Stimulated activated CD8-positive, alpha-beta memory T cell treated with anti-CD3 and anti-CD28 coated beads, Interleukin-7, amount 100 ng/mL, for 1 hour (primary cell): ENCODE measurements around the gene OR10T2.
"Not testable (repeated sequence)": the region's sequence is repeated elsewhere in the genome, so short reads cannot be mapped to it uniquely, and the experiment has no call there.

ENCODE experiments used
- DNase-seq, 2 donors: peaks; one replicate each; pipeline ENCODE4 v3.0.0-alpha.2; 2020; ENCODE audit warnings: low read depth in 2 of 2

OR10T2 gene, protein sequence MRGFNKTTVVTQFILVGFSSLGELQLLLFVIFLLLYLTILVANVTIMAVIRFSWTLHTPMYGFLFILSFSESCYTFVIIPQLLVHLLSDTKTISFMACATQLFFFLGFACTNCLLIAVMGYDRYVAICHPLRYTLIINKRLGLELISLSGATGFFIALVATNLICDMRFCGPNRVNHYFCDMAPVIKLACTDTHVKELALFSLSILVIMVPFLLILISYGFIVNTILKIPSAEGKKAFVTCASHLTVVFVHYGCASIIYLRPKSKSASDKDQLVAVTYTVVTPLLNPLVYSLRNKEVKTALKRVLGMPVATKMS

DNA sequence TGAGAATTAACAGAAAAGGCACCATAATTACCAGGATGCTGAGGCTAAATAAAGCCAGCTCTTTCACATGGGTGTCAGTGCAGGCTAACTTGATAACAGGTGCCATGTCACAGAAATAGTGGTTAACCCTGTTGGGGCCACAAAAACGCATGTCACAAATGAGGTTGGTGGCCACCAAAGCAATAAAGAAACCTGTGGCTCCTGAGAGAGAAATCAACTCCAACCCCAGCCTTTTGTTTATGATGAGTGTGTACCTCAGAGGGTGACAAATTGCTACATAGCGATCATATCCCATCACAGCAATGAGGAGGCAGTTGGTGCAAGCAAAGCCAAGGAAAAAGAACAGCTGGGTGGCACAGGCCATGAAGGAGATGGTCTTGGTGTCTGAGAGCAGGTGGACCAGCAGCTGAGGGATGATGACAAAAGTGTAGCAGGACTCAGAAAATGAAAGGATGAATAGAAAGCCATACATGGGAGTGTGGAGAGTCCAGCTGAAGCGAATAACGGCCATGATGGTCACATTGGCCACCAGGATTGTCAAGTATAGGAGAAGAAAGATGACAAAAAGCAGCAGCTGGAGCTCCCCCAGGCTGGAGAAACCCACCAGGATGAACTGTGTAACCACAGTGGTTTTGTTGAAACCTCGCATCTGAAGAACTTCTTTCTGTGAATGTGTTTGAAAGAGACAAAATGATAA, at the start of gene OR10T2:
Gene OR10T2, minus strand, starts transcription at position 649 of the 697 bp plus-strand sequence. Its CDS starts 0 bp downstream, at position 649.
- DNase-seq = no peak

DNA sequence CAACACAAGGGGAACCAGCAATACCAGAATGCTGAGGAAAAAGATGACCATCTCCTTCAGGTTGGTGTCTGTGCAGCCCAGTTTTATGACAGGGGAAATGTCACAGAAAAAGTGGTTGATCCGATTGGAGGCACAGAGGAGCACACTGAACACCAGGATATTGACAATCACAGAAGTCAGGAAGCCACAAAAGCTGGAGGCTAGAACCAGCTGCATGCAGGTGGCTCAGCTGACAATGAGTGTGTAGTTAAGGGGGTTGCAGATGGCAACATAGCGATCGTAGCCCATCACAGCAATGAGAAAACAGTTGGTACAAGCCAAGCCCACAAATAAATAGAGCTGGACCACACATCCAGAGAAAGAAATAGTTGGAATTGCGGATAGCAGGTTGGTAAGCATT, 46.1 kb upstream of the OR10T2 start:
- no peak for DNase-seq

DNA sequence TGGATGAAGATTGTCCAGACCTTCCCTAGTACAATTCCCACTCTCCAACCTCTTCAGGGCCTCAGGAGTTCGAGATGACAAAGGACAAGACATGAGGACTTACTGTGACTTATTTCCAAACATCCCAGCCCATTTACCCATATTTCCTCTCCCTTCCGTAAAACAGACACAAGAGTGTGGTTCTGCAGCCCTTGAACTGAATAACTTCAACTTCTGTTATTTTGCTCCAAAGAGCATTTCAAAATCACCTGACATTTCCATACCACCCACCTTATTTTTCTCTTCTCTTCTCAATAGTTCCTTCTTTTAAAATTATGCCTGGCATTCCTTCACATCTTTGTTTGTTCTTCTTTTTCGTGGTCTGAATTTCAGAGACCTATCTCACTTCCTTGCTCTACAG, 35.5 kb upstream of the OR10T2 start:
- no peak for DNase-seq

DNA sequence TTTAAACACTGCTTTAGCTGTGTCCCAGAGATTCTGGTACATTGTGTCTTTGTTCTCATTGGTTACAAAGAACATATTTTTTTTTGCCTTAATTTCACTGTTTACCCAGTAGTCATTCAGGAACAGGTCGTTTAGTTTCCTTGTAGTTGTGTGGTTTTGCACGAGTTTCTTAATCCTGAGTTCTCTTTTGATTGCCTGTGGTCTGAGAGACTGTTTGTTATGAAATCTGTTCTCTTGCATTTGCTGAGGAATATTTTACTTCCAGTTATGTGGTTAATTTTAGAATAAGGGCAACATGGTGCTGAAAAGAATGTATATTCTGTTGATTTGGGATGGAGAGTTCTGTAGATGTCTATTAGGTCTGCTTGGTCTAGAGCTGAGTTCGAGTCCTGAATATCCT, 30.9 kb upstream of the OR10T2 start:
- DNase-seq = not testable (repeated sequence)

DNA sequence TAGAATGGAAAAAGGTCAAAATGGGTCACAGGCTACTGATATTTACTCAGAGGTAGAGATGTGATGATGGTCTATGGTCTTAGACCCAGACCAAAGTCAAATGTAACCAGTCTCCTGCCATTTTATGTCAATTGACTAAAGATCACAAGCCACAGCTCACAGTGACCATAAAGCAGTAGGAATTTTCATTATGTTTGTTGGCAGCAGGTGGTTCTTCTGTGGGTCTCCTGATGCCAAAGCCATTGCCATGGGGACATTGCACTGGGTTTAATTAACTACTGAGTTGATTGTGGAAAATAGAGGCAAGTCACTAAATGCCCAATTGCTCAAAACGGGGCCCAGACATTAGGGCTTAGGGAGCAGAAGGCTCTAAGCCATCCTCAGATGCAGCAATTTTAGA, 26.9 kb upstream of the OR10T2 start, which contains the start of gene OR10K2:
Gene OR10K2, minus strand, starts transcription at position 101 of the 400 bp plus-strand sequence. CDS start 5,371 bp downstream, outside the sequence.
- no peak for DNase-seq

DNA sequence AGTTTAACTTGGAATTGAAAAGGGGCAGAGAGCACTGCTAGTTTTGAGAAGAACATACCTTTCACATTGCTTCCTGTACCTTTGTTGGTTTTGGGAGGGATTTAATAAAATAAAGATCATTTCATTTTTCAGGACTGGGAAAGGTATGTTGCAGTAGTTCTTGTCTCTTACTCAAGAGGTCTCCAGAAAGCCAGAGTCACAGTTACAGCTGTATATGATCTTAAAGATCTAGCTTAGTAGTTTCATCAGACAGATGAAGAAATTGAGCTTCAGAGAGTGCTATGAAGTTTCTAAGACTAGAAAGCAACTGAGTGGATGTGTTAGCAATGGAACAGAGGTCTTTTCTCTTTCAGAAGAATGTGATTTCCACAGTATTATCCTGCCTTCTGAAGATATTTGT, 25.8 kb upstream of the OR10T2 start:
- DNase-seq = no peak

DNA sequence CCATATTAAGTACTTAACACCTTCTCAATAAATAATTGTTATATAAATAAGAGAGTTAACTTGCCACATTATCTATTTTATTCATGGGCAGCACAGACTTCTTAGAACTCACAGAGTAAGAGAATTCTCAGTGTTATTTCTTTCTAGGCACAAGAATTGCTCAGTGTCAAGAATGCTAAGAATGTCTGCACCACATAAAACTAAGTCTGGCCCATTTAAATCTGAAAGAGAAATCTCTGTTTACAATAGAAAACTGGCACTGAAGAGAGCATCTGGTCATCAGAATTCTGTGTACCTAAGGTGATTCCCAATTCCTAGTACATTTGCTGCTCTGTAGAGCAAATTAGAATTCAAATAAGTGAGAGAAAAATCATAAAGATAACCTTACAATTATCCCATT, 22.9 kb upstream of the OR10T2 start:
- DNase-seq = no peak

DNA sequence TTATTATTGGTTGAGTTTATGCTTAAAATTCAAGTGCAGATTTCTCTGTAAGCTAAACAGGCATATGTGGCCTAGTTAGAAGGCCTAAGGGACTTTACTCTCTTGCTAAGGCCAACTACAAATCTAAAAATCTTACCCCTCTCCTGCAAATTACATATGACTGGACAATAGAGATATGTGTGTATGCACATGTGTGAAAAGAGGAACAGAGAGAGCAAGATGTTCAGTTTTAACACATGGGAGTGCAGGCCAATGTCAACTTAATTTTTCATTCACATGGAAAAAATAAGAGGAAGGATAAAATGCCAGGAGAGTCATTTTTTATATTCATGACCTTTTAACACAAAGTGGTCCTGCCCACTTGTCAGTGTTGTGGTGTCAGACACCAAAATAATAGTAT, 18.3 kb upstream of the OR10T2 start:
- no peak for DNase-seq

DNA sequence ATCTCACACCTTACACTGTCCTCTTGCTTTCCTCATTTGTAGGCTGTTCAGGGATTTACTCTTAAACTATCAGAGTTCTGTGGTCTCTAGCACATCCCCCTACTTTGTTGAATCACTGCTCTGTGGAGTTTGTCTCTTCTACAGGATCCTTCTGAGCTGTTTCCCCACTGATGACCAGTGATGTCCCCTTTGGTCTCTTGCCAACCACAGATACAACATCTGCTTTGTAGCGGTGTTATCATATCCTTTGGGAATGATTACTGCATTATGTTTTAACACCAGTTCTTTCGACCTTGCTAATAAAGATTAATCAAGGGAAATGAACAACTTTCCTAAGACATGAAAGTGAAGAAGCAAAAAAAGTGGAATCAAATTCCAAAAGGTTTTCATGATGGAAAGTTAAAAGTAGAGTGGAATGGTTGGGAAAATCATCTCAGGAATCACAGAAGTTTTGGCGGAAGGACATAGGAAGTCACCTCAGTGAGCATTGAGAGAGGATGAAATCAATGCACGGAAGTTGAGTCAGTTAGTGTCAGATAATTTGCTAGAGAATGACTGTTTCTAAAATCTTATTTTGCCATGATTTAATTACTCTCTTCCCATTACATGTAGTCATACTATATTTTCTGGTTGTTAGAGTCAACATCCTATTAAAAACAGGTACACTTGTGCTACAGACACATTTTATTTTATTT, 15.5 kb upstream of the OR10T2 start:
- no peak for DNase-seq

DNA sequence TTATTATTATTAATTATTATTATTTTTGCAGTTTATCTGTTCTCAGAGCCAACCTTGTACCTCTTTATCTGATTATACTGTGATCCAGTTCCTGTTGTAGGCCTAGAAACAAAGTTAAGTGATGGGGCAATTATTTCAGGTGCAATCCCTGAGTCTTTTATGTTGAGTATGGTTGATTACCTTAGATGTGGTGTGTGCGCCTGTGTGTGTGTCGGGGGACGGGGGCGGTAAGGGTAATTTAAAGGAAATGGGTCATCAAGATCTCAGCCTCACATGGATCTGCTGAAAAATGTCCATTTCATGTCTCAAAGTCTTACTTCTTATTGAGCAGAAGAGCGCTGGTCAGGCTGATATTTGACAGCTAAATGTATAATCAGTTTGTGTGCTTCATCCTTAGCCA, 7.8 kb upstream of the OR10T2 start:
- DNase-seq = no peak

DNA sequence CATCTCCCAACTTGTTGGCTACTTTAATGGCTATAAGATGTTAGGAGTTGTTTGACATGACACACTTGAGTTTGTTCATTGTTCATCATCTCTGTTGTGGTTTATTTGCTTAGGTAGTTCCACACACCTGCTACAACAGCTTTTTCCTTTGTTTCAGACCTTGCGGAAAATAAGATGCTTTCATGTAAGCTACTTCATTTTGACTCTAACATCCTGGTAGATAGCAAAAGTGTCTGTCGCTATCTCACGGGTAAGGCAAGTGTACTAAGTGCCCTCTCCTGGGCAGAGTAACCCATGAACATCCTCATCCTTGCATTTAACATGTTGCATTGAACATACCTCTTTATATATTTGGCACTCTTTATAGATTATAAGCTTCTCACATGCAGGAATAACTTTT, 1.6 kb upstream of the OR10T2 start:
- no peak for DNase-seq

DNA sequence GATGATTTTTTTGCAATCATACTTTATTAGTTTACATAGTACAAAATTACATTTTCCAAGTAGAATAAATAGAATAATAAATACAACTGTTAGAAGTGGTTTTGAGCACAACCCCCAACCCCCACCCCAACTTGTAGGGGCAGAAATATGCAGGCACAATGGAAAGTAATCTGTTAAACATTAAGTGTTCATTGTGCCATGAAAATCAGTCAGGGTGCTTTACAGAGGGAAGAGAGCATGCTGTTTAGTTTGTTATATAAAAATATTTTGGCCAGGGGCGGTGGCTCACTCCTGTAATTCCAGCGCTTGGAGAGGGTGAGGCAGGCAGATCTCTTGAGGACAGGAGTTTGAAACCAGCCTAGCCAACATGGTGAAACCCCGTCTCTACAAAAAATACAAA, 2.6 kb downstream of the OR10T2 start:
- no peak for DNase-seq

DNA sequence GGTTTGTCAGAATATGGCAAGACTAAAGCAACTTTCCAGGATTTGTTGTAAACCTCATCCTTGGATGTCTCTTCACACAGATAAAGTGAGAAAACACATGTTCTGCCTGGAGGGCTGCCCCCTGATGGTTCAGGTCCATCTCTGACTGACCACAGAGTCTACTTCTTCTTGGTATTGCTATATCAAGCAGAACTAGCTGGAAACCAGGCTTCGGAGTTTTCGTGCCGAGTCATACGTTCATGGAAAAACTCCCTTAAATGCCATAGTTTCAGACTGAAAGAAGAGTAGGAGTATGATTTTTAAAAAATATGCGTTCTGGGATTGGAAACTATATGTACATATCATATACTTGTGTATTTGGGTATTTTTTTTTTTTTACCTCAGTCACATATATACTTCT, 5.8 kb downstream of the OR10T2 start:
- DNase-seq = no peak

DNA sequence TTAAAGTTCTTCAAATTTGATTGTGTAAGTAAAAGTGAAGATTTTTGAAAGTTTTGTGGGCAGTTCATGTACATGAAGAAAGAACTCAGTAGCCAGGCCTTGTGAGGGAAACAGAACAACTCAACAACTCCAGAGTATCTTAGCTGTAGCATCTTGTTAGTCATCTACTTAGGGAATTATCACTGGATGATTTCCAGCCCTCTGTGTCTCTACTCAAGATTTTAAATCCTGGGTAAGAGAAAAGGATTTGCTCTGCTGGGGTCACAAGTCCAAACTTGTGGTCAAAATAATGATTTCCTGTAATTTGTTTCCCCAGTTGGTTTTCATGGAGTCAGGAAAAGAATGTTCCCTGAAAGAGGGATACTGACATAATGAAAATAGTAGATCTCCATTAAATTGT, 8.2 kb downstream of the OR10T2 start:
- no peak for DNase-seq

DNA sequence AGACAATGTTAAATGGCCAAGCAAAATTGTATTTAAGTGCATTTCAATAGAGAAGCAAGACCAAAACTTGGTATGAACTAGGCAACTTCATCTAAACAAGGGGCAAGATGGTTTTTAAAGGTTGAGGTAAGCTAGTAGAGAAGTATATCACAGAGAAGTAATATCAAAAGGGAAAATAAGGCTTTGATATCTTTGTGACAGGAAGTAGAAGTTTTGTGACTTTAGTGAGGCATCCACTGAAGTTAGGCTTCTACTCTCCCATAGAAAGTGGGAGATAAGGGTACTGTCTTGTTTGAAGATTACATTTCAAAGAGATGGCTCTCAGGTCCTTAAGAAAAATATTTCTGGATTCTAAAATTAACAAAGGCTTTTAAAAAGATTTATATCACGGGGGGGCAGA, 8.9 kb downstream of the OR10T2 start:
- no peak for DNase-seq

DNA sequence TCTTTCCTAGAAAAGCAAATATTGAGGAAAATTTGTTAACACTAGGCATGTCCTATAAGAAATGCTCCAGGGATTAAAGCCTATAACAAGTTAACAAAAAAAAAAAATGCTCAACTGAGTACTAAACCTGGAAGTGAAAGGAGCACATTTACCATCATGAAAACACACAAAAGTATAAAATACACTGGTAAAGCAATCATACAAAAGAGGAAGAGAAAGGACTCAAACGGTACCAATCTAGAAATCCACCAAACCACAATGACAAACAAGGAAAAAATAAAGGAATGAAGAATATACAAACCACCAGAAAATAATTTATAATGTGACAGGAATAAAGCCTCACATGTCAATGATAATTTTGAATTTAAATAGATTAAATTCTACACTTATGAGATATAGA, 24.4 kb downstream of the OR10T2 start:
- DNase-seq = no peak

DNA sequence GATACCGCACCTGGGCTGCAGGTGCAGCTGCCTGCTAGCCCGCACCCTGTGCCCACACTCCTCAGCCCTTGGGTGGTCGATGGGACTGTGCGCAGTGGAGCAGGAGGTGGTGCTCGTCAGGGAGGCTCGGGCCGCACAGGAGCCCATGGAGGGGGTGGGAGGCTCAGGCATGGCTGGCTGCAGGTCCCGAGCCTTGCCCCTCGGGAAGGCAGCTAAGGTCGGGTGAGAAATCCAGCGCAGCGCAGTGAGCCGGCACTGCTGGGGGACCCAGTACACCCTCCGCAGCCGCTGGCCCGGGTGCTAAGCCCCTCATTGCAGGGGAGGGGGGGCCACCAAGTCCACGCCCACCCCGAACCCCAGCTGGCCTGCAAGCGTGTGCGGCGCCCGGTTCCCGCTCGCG, 25.2 kb downstream of the OR10T2 start:
- not testable (repeated sequence) for DNase-seq

DNA sequence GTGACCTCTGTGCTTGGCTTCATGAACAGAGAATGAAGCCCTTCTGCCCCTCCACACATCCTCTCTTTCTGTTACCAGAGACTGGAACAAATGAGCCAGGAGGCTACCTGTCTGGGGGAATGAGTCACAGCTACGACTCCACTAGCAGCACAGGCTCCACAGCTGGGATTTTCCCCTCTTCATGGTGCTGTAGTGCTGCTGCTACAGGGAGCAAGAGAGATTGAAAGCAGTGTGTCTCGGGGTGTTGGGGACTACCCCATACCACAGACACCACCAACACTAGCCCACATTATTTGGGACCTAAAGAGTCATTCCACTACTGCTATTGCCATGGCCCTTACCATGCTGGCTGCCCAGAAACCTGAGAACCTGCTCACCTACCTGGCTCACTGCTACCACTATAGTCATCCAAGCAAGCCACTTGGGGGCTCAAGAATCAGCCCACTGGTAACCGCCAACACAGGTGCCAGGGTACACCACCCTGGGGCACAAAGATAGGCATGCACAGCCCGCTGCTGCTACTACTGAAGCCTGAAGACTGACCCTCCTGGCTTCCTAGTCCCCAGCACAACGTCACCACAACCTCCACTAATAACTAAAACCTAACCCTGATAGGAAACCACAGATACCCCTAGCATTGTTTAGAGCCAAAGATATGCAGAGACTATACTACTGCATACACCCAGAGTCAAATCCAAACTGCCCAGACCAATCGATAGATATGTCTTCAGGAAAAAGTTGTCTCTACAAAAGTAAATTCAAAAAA, 27.9 kb downstream of the OR10T2 start:
- DNase-seq = no peak

DNA sequence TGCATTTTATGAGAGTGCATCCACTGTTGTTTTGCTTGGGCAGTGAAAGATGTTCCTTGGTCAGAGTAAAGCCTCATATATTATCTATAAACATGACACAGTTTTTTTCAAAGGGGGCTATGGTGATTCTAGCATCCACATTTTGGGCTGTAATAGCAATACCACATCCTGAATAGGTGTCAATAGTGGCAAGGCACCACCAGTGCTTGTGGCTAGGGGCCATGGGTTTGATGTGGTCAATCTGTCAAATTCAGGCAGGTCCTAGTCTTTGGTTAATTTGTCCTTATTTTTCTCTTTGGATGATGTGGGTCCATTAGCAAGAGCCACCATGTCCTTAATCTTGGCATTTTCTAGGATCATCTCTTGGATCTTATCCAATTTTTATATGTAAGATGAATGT, 32.5 kb downstream of the OR10T2 start:
- no peak for DNase-seq

DNA sequence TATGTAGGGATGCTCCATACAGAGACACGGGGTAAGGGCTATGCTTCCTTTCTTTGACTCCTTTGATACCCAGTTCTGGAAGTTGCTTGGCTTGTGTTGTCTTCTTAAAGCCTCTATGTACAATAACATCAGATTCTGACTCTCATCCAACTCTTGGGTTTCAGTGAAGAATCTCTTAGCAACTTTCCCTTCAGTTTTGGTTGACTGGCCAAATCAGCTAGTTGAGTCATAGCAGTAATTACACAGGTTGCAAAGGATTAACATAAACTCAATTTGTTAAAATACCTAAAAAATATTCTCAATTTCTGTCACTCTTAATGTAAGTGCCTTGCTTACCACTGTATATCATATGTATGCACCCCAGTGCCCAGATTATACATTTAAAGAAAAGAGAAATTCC, 36.3 kb downstream of the OR10T2 start:
- no peak for DNase-seq

DNA sequence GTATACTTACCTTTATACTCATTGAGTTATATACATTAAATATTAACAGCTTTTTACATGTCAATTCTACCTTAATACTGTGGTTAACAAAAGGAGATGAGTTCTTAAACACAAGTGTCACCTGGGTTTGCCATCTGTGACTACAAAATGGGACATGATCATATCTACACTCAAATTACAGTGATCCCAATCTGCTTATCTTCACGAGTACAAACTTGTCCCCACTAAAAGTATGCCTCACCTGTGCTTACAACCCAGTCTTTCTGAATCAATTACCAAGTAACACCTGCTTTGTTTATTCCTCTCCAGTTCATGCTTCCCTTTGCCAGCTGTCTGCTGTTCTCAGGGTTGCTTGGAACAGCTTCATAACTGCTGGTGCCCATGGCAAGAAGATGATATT, 36.8 kb downstream of the OR10T2 start:
- no peak for DNase-seq

DNA sequence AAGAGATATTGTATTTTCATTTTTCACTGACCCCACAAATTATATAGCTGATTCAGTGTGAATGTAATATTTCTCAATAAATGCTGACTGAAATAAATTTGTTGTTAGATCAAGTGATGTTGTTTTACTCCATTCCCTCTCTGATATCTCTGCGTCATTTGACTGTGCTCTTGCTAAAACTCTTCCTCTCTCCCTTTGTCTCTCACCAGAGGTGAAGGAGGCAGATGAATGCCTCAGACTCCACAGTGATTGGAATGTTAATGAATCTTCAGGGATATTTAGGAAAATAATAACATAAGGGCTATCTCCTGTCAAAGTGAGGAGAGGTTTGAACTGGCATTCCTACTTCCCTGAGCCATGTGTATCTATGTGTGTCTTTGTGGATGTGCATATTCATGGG, 41.8 kb downstream of the OR10T2 start:
- DNase-seq = no peak
